NCI-H146 treated with DMSO at 0.1 percent for 48 hours (cell line): ENCODE results near the gene PMPCA.
"Not testable (repeated sequence)": the region's sequence is repeated elsewhere in the genome, so short reads cannot be mapped to it uniquely, and the experiment has no call there.

ENCODE experiments used
- DNase-seq: peaks from one replicate; lab custom pipeline; 2025; ENCODE audit not compliant: unreplicated experiment; lab: John Stamatoyannopoulos, UW

The PMPCA gene

GRCh38 chr9:136393531-136393930 is 16.9 kb upstream of the PMPCA start:
- no peak for DNase-seq

- no peak for DNase-seq
Measured at GRCh38 chr9:136394312-136395019, 16.0 kb upstream of the PMPCA start.

DNA sequence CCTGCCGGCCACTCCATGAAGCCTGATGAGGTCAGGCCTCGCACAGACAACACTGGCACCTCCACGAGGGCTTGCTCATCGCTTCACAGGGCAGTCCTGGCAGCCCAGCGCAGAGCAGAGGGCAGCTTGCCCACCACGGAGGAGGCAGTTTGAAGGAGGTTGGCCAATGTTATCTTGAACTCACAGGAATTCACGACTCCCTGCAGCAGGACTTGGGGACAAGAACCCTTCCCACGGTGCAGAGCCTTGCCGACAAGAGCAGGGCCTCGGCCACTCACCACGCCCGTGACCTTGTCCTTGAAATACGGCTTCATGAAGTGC is 15.5 kb upstream of the PMPCA start:
- DNase-seq = no peak

GRCh38 chr9:136395345-136396218 is 14.9 kb upstream of the PMPCA start:
- DNase-seq = no peak

GRCh38 chr9:136396219-136396515 is 14.3 kb upstream of the PMPCA start:
- DNase-seq = no peak

- DNase-seq = no peak
Measured at GRCh38 chr9:136397643-136398042, 12.8 kb upstream of the PMPCA start.

GRCh38 chr9:136398286-136398685 is 12.2 kb upstream of the PMPCA start:
- DNase-seq = no peak

DNA sequence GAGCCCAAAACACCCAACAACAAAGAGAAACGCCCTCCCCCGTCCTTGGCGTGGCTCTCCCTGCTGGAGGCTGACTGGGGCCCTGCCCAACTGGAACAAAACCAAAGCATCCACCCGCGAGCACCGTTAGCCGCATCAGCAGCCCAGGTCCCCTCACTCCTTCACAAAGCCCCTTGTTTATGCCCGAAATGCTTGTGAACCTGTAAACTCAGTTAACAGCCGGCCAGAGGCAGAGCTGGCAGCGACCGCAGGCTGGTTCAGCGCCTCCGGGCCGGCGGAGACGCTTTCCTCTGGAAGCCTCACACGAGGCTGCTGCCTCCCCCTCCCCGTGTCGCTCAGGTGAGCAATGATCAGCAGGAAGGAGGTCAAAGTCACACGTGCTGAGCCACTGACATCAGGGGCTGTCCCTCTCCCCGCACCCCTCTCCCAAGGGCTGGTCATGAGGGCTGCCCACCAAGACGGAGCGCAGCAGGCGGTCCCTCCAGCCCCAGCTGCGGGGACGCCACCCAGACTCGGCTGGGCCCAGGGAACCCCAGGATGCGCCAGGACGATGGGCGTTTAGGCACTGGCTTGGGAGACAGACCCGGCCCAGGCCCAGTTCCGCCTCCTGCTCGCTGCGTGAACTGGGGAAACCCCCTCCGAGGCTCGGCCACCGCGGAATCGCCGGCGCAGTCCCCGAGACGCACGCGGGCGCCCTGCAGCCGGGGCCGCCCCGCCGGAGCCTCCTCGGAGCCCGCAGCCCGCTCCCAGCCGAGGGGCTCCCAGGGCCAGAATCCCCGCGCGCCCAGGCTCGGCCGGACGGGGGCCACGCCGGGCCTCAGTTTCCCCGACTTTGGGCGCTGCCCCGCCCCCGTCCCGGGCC is 11.1 kb upstream of the PMPCA start:
- DNase-seq = no peak

DNA sequence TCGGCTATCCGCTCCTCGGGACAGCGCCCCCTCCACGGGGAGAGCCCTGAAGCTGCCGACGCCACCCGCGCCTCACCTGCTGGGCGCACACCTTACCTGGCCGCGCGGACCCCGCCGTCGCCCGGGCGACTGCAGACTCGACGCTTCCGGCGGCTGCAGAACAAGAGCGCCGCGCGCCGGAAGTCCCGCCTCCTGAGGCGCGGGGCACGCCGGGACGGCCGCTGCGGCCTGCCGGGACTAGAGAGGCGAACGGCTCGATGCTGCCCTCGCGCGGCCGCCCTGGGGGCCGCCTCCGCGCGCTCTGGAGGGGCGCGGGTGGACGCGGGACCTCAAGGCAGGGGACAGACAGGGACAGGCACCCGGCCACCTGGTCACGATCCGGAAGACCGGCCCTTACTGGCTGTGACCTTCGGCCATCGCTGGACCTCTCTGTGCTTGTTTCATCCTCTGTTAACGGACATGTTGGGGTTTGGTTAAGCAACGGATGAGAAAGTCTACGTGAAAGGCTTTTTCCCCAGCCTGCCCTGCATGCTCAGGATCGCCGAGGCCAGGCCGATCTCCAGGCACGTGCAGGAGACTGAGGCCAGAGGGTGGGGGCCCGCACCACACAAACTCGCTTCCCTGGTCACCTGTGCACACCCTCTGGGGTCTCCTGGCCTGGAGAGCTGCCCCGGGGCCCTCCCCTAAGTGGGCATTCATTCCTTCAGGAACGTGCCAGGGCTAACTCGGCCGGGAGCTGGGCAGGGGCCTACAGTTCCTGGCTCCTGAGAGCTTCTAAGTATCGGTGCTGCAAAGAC is 10.2 kb upstream of the PMPCA start, which contains the start of gene SNAPC4:
Gene SNAPC4 (minus strand): TSS at position 133 of the 797 bp plus-strand sequence. CDS start 1,742 bp downstream, outside the sequence.
- peak; percentile 57 for DNase-seq

- no peak for DNase-seq
Measured at GRCh38 chr9:136401173-136401922, 9.1 kb upstream of the PMPCA start.

DNA sequence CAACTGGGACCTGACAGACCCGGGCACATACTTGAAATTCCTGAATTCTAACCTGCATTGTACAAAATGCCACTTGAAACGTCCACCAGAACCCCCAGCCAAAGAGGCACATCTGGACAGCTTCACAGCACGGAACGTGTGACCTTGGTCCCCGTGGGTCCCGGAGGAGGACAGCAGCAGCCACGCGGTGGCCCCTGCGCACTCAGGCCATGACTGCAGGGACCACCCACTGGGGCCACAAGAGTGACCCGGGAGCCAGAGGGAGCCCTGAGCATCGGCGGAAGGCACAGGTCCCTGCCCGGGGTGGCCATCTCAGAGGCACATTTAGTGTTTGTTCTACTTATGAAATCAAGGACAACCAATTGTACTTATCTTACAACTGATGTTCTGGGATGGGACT is 8.4 kb upstream of the PMPCA start:
- DNase-seq = no peak

DNA sequence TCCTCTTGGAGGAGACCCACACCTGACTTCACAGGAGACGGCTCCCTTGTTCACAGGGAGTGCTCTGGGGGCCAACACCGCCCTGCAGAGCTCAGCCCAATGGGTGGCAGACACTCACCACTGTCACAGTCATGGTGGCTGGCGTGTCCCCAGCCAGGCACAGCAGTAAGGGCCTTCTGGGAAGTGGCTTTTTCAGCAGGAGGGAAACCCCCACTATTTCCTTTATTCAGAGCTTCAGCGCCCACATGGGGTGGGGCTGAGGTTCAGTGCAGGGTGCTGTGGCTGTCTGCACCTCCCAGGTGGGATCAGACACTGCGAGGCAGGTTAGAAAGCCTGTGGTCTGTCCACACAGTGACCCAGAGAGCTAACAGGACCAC is 6.9 kb upstream of the PMPCA start:
- DNase-seq = no peak

DNA sequence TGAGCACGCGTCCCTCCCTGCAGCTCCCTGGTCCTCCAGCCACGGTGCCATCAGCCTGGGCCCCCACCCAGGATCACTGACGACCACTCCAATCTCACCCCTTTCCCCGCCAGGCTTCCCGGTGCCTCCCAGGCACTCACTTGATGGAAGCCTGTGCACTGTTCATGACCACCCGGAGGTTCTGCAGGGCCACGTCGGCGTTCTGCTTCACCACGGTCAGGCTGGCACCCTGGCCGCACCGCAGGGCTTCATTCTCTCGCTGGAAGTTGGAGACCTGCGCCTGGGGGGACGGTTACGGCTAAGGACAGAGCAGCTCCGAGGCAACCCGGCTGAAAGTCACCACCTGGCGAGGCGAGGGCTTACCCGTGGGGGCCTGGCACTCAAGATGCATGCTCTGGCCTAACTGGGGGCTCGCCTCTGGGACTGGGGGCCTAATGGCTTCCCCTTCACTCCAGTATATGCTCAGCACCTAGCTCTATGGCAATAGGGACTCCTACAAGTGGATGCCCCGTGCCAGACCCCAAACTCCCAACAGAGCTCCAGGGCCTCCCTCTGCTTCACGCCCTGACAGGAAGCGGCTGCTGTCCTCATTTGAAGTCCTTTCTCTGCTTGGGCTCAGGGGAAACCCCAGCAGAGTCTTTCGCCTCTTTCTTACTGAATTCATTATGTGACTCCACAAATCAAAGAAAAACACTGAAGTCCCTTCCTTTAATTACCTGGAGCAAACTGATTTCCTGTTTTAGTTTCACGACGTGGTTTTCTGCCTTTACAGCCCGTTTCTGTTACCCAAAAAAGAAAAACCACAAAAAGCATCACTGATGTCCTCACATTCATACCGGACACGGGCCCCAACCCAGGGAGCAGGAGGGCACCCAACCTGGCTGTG is 6.3 kb upstream of the PMPCA start:
- DNase-seq = no peak

DNA sequence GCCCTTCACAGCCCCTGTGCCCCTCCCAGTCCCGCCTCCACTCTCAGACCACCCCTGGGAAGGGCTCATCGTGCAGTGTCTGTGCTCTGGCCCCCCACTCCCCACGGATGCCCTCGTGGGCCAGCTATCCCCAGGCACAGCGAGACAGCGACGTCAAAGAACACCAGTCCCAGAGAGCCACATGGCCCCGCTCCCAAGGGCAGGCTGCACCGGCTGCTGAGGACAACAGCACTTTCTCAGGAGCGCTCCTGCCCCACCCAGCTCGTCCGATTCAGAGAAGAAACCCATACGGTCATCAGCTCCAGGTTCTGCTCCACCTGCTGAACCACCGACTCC is 5.7 kb upstream of the PMPCA start:
- no peak for DNase-seq

- DNase-seq = no peak
Measured at GRCh38 chr9:136405481-136405880, 5.0 kb upstream of the PMPCA start.

DNA sequence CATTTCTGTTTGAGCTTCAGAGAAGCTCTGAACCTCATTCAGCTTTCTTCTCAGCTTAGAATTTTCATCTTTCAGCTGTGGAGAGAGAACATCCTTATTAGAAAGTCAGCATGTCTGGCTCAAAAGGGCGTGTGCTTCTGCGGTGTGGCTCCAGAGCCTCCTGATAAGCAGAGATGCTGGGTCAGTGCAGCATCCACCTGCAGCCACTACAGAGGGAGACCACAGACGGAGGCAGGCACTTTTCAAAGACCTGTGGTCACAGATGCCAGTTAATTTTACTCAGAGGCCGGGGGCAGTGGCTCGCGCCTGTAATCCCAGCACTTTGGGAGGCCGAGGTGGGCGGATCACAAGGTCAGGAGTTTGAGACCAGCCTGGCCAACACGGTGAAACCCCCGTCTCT is 4.6 kb upstream of the PMPCA start:
- not testable (repeated sequence) for DNase-seq

DNA sequence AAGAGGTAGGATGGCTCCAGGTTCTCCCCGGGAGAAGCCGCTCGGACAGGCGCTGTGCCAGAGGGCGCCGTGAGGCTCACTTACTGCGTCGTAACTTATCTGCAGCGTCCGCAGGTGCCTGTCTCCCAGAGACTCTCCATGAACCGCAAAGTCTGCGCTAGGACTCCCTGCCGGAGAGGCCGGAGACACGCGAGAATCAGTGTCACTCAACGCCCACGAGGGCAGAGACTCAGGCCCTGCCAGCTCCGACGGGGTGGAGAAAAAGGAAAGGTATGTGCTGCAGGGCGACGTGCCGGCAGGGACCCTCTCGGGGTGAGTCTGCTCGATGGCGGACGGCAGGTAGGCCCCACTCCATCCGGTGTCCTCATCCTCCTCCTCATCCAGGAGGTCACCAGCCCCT is 3.4 kb upstream of the PMPCA start:
- not testable (repeated sequence) for DNase-seq

DNA sequence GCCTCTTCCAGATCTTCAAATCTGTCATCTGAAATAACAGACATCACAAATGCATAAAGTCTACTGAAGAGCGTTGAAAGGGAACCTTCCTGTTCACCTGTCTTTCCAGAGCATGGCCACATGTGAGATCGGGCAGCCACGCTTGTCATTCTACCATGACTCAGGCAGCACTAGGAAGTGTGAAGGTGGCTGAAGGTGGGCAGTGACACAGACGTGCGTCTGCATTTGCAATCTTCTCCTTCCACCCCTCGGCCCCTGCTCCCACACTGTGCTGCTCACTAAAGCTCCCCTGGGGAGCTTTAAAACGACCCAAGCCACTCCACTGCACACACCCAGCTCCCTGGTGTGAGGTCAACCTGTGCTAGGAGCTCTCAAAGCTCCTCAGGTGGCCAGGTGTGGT is 2.5 kb upstream of the PMPCA start:
- no peak for DNase-seq
